ENCODE results near the gene PIRT.
A peak's percentile ranks its signal among the peaks of the same experiment; 100 is the strongest.

PIRT gene

DNA sequence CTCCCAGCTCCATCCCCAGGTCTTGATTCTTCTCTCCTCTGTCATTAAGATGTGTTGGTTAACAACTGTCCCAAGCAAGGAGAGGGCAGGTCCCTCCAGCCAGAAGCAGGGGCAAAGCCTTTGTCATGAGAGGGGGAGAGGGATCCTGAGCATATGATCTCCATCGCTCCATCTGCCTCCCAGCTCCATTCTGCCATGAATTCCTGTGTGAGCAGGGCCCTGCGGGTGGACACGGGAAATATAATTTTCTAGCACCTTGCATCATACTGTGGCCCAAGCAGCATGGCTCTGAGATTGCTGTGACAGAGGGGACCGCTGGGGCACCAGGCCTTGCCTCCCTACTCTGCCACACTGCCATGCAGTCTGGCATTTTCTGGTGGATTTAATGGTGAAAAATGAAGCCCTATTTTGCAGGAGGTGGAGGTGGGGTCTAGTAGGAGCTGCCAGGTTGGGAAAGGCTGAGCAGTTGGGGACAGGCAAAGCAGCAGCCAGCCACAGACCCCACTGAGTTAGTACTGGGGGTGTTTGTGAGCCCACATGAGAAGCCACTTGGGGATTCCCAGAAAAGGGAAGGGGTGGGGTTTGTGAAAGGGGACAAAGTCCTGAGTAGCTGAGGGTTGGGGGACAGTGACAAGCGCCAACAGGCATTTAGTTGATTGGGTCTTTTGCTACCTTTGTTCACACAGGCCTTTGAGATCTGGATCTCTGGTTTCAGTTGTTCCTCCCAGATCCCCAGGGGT, 50.4 kb downstream of the PIRT start:
- DNase-seq, result no peak

DNA sequence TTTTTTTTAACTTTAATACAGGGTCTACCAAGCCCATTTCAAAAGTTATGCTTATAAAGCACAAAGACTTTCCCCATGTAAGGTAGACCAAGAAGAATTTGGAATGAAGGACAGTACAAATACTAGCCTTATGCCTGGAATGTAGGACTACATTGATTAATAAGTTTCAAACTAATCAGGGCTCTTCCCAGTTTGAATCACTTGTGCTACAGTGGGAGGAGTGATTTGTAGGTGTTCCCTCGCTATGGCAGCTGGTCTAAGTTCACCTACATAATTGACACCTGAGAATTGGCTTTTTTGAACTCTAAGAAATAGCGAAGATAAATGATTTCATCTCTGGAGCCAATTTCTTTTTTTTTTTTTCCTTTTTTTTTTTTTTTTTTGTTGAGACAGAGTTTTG, 52.6 kb downstream of the PIRT start:
- DNase-seq, result no peak

DNA sequence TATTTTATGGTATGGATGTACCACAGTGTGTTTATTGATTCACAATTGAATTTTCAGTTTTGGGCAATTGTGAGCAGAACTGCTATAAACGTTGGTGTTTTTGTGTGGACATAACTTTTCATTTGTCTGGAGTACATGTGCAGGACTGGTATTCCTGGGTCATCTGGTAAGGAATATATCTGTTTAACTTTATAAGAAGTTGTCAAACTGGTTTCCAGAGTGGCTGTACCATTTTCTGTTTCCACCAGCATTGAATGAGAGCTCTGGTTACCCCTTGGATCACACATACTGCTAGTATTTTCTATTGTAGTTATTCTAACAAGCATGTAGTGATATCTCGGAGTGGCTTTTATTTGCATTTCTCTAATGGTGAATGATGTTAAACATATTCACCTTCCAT, 58.3 kb downstream of the PIRT start:
- no peak for DNase-seq

DNA sequence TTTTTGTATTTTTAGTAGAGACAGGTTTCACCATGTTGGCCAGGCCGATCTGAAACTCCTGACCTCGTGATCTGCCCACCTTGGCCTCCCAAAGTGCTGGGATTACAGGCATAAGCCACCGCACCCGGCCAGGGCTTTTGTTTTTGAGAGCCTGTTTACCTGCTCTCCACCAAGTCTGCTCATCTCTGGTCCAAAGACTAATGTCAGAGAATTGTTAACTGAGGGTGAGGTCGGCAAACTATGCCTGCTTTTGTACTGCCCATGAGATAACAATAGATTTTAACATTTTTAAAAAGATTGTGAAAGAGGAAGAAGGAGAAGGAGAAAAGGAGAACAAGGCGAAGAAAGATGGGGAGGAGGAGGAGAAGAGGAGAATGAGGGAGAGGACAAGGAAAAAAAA, 60.0 kb downstream of the PIRT start:
- no peak for DNase-seq

DNA sequence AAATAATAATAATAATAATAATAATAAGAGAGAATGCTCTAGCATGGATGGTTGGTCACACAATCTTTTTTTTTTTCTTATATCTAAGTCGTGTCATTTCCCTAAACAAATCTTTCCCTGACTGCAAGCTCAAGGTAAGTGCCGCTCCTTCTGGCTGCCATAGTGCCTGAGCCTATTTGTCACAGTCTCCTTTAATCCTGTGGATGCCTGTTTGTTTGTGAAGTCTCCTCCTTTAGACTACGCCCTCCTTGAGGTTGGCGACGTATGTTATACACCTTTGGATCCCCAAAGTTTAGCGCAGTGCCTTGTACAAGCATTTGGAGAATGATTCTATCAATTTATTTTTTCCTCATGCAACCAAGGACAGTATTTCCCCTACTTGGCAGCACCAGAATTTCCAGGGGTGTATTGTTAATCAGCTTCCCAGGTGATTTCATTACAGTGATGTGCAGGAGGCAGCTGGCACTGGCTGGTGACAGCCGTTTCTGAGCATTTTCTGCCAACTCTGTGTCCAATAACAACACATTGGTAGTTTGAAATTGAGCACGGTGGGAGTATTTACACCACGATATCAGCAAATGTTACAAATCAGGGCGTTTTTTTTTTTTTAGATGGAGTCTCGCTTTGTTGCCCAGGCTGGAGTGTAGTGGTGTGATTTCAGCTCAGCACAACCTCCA, 60.6 kb downstream of the PIRT start:
- DNase-seq, result peak; percentile 70

DNA sequence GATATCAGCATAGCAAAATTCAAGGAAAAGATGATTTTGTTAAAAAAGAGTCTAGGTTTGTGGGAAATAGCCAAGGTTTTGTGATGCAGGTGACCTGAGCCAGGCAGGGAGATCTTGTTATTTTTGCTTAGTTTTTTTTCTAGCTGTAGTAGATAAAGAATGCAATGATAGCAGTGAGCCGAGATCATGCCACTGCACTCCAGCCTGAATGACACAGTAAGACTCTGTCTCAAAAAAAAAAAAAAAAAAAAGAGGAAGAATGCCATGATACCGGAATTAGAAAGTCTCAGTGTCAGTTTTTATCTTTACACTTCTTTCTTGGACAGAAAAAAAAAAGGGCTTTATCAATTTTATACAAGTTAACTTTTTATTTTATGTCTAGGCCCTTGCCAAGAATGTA, 61.5 kb downstream of the PIRT start:
- no peak for DNase-seq

DNA sequence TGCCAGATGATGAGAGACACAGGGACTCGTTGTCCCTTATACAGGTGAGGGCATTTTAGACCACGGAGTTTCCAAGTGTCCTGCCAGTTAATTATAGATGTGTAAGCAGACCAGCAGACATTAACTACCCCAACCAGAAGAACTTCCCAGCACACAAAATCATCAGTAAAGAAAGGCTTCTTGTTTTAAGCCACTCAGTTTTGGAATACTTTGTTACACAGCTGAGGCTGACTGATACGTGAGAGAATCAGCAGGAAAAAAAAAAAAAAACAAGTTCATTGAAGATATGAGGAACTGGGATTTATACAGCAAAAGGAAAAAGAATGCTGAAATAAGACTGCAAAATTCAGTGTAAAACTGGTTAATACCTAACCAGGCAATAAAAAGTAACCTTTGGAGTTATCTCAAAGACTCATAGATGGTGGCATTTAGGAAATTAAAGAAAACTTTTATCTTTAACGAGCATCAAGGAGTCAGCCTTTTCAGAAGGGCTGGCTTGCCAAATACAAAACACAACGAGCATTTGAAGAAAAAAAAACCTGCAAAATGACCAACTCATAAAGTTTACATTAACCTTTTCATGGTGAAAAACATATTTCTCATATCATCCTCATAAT, 62.0 kb downstream of the PIRT start:
- no peak for DNase-seq

DNA sequence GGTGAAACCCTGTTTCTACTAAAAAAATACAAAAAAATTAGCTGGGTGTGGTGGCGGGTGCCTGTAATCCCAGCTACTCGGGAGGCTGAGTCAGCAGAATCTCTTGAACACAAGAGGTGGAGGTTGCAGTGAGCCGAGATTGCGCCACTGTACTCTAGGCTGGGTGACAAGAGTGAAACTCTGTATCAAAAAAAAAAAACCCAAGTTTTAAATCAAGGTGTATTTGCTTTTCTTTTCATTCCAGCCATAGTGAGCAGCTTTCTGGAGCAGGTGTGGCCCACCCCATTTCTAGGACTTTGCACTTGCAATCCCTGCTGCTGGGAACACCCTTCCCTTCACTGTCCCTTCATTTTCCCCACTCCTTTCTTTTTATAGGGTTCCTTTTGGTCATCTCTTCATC, 62.8 kb downstream of the PIRT start:
- no peak for DNase-seq

DNA sequence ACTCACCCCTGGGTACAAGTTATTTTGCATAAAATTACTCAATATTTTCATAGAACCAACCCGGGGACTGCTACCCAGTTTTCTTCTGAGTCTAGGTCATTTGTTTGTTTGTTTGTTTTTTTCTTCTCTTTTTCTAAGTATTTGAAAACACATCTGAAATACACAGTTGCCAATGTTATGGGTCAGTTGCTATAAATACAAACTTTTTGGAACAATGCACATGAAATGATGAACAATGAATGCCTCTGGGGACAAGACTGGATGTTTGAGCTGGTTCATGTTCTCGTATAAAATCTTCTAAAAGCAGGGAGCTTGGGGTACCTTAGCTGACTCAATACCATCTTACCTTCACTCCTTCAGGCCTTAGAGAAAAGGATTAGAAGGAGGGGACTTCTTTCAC, 64.5 kb downstream of the PIRT start:
- DNase-seq, result no peak
